Neural crest cell (in vitro differentiated cells): ENCODE results near the gene FAM204A. TPM values are rescaled to one million over a fixed set of nuclear protein-coding genes. Genes with fewer than 3 reads are reported as not detected.

ENCODE experiments used
- DNase-seq: peaks from one replicate; pipeline ENCODE4 v3.0.0; 2021; ENCODE audit warnings: low read depth, mixed read lengths, low spot score
- H3K27ac Mint-ChIP-seq: one replicate; pipeline ENCODE4 v1.8.0; 2021; ENCODE audit warnings: mild to moderate bottlenecking, mixed read lengths; ENCODE audit not compliant: unreplicated experiment
- H3K27me3 Mint-ChIP-seq: 2 replicates; pipeline ENCODE4 v1.8.0; 2021; ENCODE audit warnings: low read depth, mild to moderate bottlenecking, mixed read lengths
- H3K36me3 Mint-ChIP-seq: 2 replicates; pipeline ENCODE4 v1.8.0; 2021; ENCODE audit warnings: low read depth, mild to moderate bottlenecking, mixed read lengths
- H3K4me1 Mint-ChIP-seq: 2 replicates; pipeline ENCODE4 v1.8.0; 2021; ENCODE audit warnings: mixed read lengths
- H3K4me3 Mint-ChIP-seq: one replicate; pipeline ENCODE4 v1.8.0; 2021; ENCODE audit warnings: mild to moderate bottlenecking, mixed read lengths
- H3K9me3 Mint-ChIP-seq: 2 replicates; pipeline ENCODE4 v1.8.0; 2021; ENCODE audit warnings: mixed read lengths
- total RNA-seq: library from RNA; stranded (reverse); gene quantifications from 2 replicates; pipeline ENCODE4 v1.2.1, GENCODE V29; 2021
- TF ChIP-seq, protein P1 (sequence below): fragments of 200-600 bp; sonication (generic); conservative IDR thresholded peaks from 2 replicates; pipeline ENCODE4 v1.5.0; 2021; ENCODE audit warnings: antibody characterized with exemption, mild to moderate bottlenecking

The FAM204A gene
- total RNA-seq, 1 donor from 2014 or later = 74.7 TPM

DNA sequence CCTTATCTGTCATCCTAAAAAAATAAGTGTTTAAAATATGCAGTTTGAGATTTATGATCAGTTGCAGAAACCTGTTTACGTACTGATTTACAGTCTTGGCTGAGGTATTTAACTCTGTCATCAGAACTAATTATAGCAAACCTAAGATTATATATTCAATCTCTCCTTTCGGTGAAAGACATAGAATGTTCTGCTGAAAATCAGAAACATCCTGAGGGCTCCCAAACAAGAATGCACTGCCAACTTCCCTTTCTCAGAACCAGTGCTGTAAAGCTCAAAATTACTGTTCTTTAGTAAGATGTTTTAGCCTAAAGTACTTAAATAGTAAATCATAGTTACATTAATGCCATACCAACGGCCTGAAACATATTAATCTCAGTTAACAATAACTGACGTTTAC is 34.3 kb downstream of the FAM204A start:
- H3K27ac Mint-ChIP-seq = no peak overlapping the region
- no peaks in the 10 kb centered on the region for H3K27me3 Mint-ChIP-seq
- TF ChIP-seq, protein P1, sequence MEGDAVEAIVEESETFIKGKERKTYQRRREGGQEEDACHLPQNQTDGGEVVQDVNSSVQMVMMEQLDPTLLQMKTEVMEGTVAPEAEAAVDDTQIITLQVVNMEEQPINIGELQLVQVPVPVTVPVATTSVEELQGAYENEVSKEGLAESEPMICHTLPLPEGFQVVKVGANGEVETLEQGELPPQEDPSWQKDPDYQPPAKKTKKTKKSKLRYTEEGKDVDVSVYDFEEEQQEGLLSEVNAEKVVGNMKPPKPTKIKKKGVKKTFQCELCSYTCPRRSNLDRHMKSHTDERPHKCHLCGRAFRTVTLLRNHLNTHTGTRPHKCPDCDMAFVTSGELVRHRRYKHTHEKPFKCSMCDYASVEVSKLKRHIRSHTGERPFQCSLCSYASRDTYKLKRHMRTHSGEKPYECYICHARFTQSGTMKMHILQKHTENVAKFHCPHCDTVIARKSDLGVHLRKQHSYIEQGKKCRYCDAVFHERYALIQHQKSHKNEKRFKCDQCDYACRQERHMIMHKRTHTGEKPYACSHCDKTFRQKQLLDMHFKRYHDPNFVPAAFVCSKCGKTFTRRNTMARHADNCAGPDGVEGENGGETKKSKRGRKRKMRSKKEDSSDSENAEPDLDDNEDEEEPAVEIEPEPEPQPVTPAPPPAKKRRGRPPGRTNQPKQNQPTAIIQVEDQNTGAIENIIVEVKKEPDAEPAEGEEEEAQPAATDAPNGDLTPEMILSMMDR = no peak
- DNase-seq = no peak
- no peak overlapping the region for H3K4me3 Mint-ChIP-seq
- H3K36me3 Mint-ChIP-seq = peaks cover 20% of the 10 kb centered on the region
- H3K4me1 Mint-ChIP-seq = peaks cover 4% of the 10 kb centered on the region
- no peaks in the 10 kb centered on the region for H3K9me3 Mint-ChIP-seq

DNA sequence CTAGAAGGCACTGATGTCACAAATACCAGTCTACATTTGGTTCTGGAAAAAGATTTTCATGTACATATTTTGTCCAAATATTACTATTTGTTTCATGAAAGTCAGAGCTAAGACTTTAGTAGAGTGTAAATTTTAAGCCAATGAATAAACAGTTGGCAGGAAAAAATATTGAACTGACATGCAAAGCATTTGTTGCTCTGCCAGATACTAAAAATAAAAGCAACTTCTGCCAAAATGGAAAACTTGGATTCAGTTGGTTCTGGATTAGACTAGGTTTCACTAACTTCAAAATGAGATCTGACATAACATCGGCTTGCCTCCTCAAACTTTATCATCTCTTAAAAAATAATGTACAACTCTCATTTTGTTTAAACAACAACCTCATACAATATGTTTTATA is 34.9 kb downstream of the FAM204A start:
- Mint-ChIP-seq H3K36me3 (peaks cover 18% of the 10 kb centered on the region), H3K9me3 (no peaks in the 10 kb centered on the region), H3K4me3 (no peak overlapping the region), H3K4me1 (peaks cover 10% of the 10 kb centered on the region), H3K27ac (no peak overlapping the region), H3K27me3 (no peaks in the 10 kb centered on the region)
- TF ChIP-seq, protein P1 = no peak
- no peak for DNase-seq

DNA sequence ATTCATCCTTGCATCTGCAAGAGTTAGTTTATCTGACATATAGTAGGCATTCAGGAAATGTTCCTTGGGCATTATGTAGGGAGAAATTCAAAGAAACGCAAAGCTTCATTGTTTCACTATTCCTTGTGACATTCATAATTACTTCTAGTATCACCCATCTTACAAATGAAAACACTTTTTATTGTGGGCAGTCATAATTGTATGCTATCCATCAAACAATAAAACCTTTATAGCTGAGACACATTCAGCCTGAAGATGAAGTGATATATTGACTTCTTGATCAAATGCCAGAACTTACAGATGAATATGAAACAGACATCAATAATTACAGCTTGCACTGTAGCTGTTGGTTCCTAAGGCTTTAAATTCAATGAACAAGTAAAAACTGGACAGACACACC is 36.4 kb downstream of the FAM204A start:
- no peak overlapping the region for H3K4me3 Mint-ChIP-seq
- peaks cover 10% of the 10 kb centered on the region for H3K4me1 Mint-ChIP-seq
- H3K27ac Mint-ChIP-seq = no peak overlapping the region
- TF ChIP-seq, protein P1 = no peak
- DNase-seq = no peak
- peaks cover 13% of the 10 kb centered on the region for H3K36me3 Mint-ChIP-seq
- H3K27me3 Mint-ChIP-seq = no peaks in the 10 kb centered on the region
- no peaks in the 10 kb centered on the region for H3K9me3 Mint-ChIP-seq

DNA sequence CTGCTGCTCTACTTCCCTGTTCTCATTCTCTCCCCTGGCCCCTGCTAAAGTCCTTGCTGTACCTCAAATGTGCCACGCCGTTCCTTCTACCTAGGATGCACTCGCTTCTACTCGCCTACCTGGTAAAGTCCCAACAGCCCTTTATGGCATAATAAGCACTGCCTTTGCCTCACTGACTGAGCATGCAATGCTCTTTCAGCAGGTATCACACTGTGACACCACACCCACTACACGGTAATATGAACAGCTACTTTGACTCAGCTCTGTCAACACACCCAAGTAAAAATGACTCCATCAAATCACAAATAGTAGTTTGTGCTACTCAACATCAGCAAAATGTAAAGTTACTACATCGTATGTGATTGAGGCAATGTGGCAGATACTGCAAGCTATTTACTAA is 37.6 kb downstream of the FAM204A start:
- H3K4me1 Mint-ChIP-seq = peaks cover 10% of the 10 kb centered on the region
- no peak overlapping the region for H3K4me3 Mint-ChIP-seq

DNA sequence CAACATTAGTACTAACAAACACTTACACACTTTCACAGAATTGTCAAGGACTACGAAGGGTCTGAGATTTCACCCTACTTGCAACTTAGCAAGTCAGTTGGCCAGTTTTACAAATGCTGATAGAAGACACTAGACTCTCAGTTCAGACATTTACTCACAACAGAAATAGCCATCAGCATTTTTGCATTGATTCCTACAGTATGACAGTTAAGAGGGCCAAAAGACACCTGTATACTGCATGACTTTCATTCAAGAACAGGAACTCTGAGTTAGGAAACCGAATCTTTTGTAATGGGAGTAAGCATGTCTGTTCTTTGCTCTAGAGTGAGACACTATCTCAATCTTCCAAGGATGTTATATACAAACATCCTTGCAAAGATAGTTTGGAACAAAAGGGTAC is 40.9 kb downstream of the FAM204A start:
- H3K27ac Mint-ChIP-seq = no peak overlapping the region
- no peaks in the 10 kb centered on the region for H3K27me3 Mint-ChIP-seq
- DNase-seq = no peak
- no peaks in the 10 kb centered on the region for H3K9me3 Mint-ChIP-seq
- H3K4me1 Mint-ChIP-seq = peaks cover 10% of the 10 kb centered on the region
- TF ChIP-seq, protein P1 = no peak
- H3K4me3 Mint-ChIP-seq = no peak overlapping the region
- H3K36me3 Mint-ChIP-seq = peaks cover 17% of the 10 kb centered on the region

More for the DNA sequence above, 37.6 kb downstream of the FAM204A start:
- TF ChIP-seq, protein P1 = no peak
- no peaks in the 10 kb centered on the region for H3K27me3 Mint-ChIP-seq
- H3K36me3 Mint-ChIP-seq = peaks cover 16% of the 10 kb centered on the region
- H3K9me3 Mint-ChIP-seq = no peaks in the 10 kb centered on the region
- no peak for DNase-seq
- H3K27ac Mint-ChIP-seq = peak overlapping the region; percentile 10

DNA sequence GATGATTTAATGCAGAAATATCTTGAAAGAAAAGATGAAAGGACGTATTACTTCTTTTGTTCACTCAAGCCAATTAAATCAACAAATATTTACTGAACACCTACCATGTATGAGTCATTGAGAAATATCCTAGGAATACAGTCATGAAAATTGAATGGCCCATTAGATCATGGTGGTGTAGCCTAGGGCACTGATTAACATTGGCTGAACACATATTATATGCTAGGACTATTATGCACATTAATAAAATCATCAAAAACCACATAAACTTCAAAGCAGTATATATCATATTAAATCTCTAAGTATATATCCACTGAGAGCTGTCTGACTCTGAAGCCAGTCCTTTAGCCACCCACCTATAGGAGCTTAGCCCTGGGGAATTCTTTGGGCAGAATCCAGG is 41.8 kb downstream of the FAM204A start:
- no peak for DNase-seq
- H3K36me3 Mint-ChIP-seq = peaks cover 14% of the 10 kb centered on the region

More for the DNA sequence above, 41.8 kb downstream of the FAM204A start:
- H3K9me3 Mint-ChIP-seq = no peaks in the 10 kb centered on the region
- H3K4me3 Mint-ChIP-seq = no peak overlapping the region
- H3K27me3 Mint-ChIP-seq = no peaks in the 10 kb centered on the region
- no peak overlapping the region for H3K27ac Mint-ChIP-seq
- H3K4me1 Mint-ChIP-seq = peaks cover 10% of the 10 kb centered on the region
- TF ChIP-seq, protein P1 = no peak
